IMR-90 (cell line): Measurements from ENCODE around the gene SPATA46. TPM values are rescaled to one million over a fixed set of nuclear protein-coding genes. Genes with fewer than 3 reads are reported as not detected.

Experiments
- ATAC-seq: fragments of 200-7000 bp; cut with Tn5 transposase; 2 replicates; pipeline ENCODE4 v1.9.1; 2020; ENCODE audit warnings: low read depth, mild to moderate bottlenecking, moderate library complexity
- BruUV-seq: library from RNA; stranded (reverse); fragments of 400-500 nt; replicated peaks from 2 replicates; lab custom pipeline; 2021; lab: Mats Ljungman, UMichigan
- CTCF ChIA-PET: fragments of 300-600 bp; formaldehyde crosslinking; extraction: SDS; loops from one replicate; lab custom pipeline; 2021; ENCODE audit warnings: antibody characterized with exemption; lab: Yijun Ruan, JAX
- POLR2A ChIA-PET: fragments of 300-600 bp; sonication (Branson Sonifier 250); formaldehyde crosslinking; loops from one replicate; lab custom pipeline; 2022; ENCODE audit warnings: antibody characterized with exemption; ENCODE audit not compliant: unreplicated experiment; lab: Charles Lee
- DNase-seq: peaks from one replicate; pipeline ENCODE4 v3.0.0; 2013
- H2AFZ ChIP-seq: replicated peaks from 2 replicates; pipeline ENCODE3; 2013; ENCODE audit warnings: low read length, mild to moderate bottlenecking; ENCODE audit not compliant: poor library complexity
- H2AK5ac ChIP-seq: 2 replicates; pipeline ENCODE4 v1.6.1; 2013; ENCODE audit warnings: low read depth, low read length, inconsistent platforms
- H2AK9ac ChIP-seq: replicated peaks from 2 replicates; pipeline ENCODE3; 2013; ENCODE audit warnings: mild to moderate bottlenecking, low read depth, low read length, moderate library complexity; ENCODE audit not compliant: poor library complexity
- H2BK120ac ChIP-seq: 2 replicates; pipeline ENCODE4 v1.6.1; 2013; ENCODE audit warnings: low read depth, low read length, inconsistent platforms
- H2BK15ac ChIP-seq: 3 replicates; pipeline ENCODE4 v1.6.1; 2013; ENCODE audit warnings: low read depth, low read length, inconsistent platforms
- H2BK20ac ChIP-seq: 2 replicates; pipeline ENCODE4 v1.6.1; 2013; ENCODE audit warnings: low read depth, mild to moderate bottlenecking, inconsistent platforms, low read length, moderate library complexity
- H2BK5ac ChIP-seq: 2 replicates; pipeline ENCODE4 v1.6.1; 2013; ENCODE audit warnings: mild to moderate bottlenecking, low read depth, low read length, inconsistent platforms; ENCODE audit not compliant: poor library complexity, severe bottlenecking
- H3K14ac ChIP-seq: replicated peaks from 2 replicates; pipeline ENCODE4 v1.6.1; 2013; ENCODE audit warnings: low read depth, low read length, inconsistent platforms
- H3K18ac ChIP-seq: 2 replicates; pipeline ENCODE4 v1.6.1; 2013; ENCODE audit warnings: low read depth, low read length, control low read depth
- H3K23ac ChIP-seq: 2 replicates; pipeline ENCODE4 v1.6.1; 2013; ENCODE audit warnings: low read depth, low read length, inconsistent platforms
- H3K27ac ChIP-seq: 2 replicates; pipeline ENCODE4 v1.5.1; 2013; ENCODE audit warnings: mild to moderate bottlenecking, control low read depth, low read length; ENCODE audit not compliant: insufficient read depth
- H3K27me3 ChIP-seq: 2 replicates; pipeline ENCODE4 v1.6.1; 2013; ENCODE audit warnings: low read length; ENCODE audit not compliant: control insufficient read depth, insufficient read depth
- H3K36me3 ChIP-seq: 2 replicates; pipeline ENCODE4 v1.6.1; 2013; ENCODE audit warnings: low read length, mixed read lengths; ENCODE audit not compliant: control insufficient read depth, insufficient read depth
- H3K4ac ChIP-seq: 2 replicates; pipeline ENCODE4 v1.6.1; 2013; ENCODE audit warnings: low read depth, low read length, inconsistent platforms
- H3K4me1 ChIP-seq: 2 replicates; pipeline ENCODE4 v1.6.1; 2013; ENCODE audit warnings: low read length, mixed read lengths; ENCODE audit not compliant: control insufficient read depth, insufficient read depth
- H3K4me2 ChIP-seq: 2 replicates; pipeline ENCODE4 v1.6.1; 2013; ENCODE audit warnings: low read depth, mild to moderate bottlenecking, control low read depth, low read length, moderate library complexity
- H3K4me3 ChIP-seq: 2 replicates; pipeline ENCODE4 v1.5.1; 2013; ENCODE audit warnings: low read depth, mild to moderate bottlenecking, control low read depth, low read length, moderate library complexity; ENCODE audit not compliant: insufficient read depth
- H3K56ac ChIP-seq: 2 replicates; pipeline ENCODE4 v1.6.1; 2013; ENCODE audit warnings: low read length, inconsistent platforms; ENCODE audit not compliant: insufficient read depth; ENCODE audit errors: extremely low read depth
- H3K79me1 ChIP-seq, 2 experiments: 2 replicates each; pipeline ENCODE4 v1.6.1; 2013; ENCODE audit warnings: low read length in 2 of 2, inconsistent platforms in 1 of 2, low read depth in 1 of 2
- H3K9ac ChIP-seq: 2 replicates; pipeline ENCODE4 v1.6.1; 2013; ENCODE audit warnings: low read depth, low read length, control low read depth
- H3K9me1 ChIP-seq: 2 replicates; pipeline ENCODE4 v1.6.1; 2013; ENCODE audit warnings: low read length, inconsistent platforms; ENCODE audit not compliant: insufficient read depth
- H3K9me3 ChIP-seq: 2 replicates; pipeline ENCODE4 v1.6.1; 2013; ENCODE audit warnings: low read length; ENCODE audit not compliant: control insufficient read depth, insufficient read depth
- H4K20me1 ChIP-seq: 2 replicates; pipeline ENCODE4 v1.6.1; 2013; ENCODE audit warnings: low read length, inconsistent platforms; ENCODE audit not compliant: insufficient read depth
- H4K5ac ChIP-seq: 2 replicates; pipeline ENCODE4 v1.6.1; 2013; ENCODE audit warnings: mild to moderate bottlenecking, low read depth, low read length, control low read depth
- H4K8ac ChIP-seq, 2 experiments: 2 replicates each; pipeline ENCODE4 v1.6.1; 2013; ENCODE audit warnings: low read depth in 2 of 2, low read length in 2 of 2, control low read depth in 1 of 2, inconsistent platforms in 1 of 2
- H4K91ac ChIP-seq: 2 replicates; pipeline ENCODE4 v1.6.1; 2013; ENCODE audit warnings: low read depth, low read length, inconsistent platforms; ENCODE audit not compliant: insufficient read depth
- BHLHE40 ChIP-seq: fragments of 150-350 bp; IDR thresholded peaks from 2 replicates; pipeline ENCODE4 v1.6.1; 2016; ENCODE audit warnings: mild to moderate bottlenecking, low read depth, low read length
- CEBPB ChIP-seq: IDR thresholded peaks from 2 replicates; pipeline ENCODE4 v1.6.1; 2012; ENCODE audit warnings: low read depth, low read length, improper control_type of control experiment
- CHD1 ChIP-seq: IDR thresholded peaks from 2 replicates; pipeline ENCODE4 v1.6.1; 2012; ENCODE audit warnings: low read depth, low read length, improper control_type of control experiment
- FOS ChIP-seq: fragments of 150-350 bp; IDR thresholded peaks from 2 replicates; pipeline ENCODE4 v1.6.1; 2016; ENCODE audit warnings: low read depth, low read length
- MAFK ChIP-seq: IDR thresholded peaks from 2 replicates; pipeline ENCODE4 v1.6.1; 2012; ENCODE audit warnings: low read depth, low read length, improper control_type of control experiment
- MAZ ChIP-seq: IDR thresholded peaks from 2 replicates; pipeline ENCODE4 v1.6.1; 2012; ENCODE audit warnings: low read depth, mild to moderate bottlenecking, low read length, improper control_type of control experiment, moderate library complexity, borderline replicate concordance
- MXI1 ChIP-seq: IDR thresholded peaks from 2 replicates; pipeline ENCODE4 v1.6.1; 2012; ENCODE audit warnings: low read depth, mild to moderate bottlenecking, low read length, moderate library complexity, borderline replicate concordance
- NFE2L2 ChIP-seq: fragments of 150-350 bp; IDR thresholded peaks from 2 replicates; pipeline ENCODE4 v1.6.1; 2016; ENCODE audit warnings: low read depth, mild to moderate bottlenecking, low read length
- POLR2A ChIP-seq: IDR thresholded peaks from 2 replicates; pipeline ENCODE4 v1.6.1; 2012; ENCODE audit warnings: mild to moderate bottlenecking, low read depth, low read length
- RAD21 ChIP-seq: IDR thresholded peaks from 2 replicates; pipeline ENCODE4 v1.6.1; 2012; ENCODE audit warnings: low read length, improper control_type of control experiment
- RCOR1 ChIP-seq: IDR thresholded peaks from 2 replicates; pipeline ENCODE4 v1.6.1; 2012; ENCODE audit warnings: mild to moderate bottlenecking, low read length, improper control_type of control experiment; ENCODE audit not compliant: insufficient replicate concordance
- RFX5 ChIP-seq: IDR thresholded peaks from 2 replicates; pipeline ENCODE4 v1.8.0; 2012; ENCODE audit warnings: low read depth, mild to moderate bottlenecking, low read length, moderate library complexity
- SMC3 ChIP-seq: fragments of 150-350 bp; IDR thresholded peaks from 2 replicates; pipeline ENCODE4 v1.6.1; 2016; ENCODE audit warnings: low read depth, mild to moderate bottlenecking, antibody characterized with exemption, low read length, moderate library complexity
- USF2 ChIP-seq: fragments of 150-350 bp; IDR thresholded peaks from 2 replicates; pipeline ENCODE4 v1.6.1; 2017; ENCODE audit warnings: mild to moderate bottlenecking, antibody characterized with exemption, low read length, low read depth
- WGBS, 2 experiments: methylation state at CpG; one replicate each; pipeline versions ENCODE4 v1.1.5 to v1.1.7; 2013; ENCODE audit warnings: missing lambda C conversion rate in 2 of 2; ENCODE audit not compliant: insufficient read length in 1 of 2; ENCODE audit errors: extremely low coverage in 2 of 2; 5-methylcytosine and 5-hydroxymethylcytosine counted together
- dilution Hi-C: fragments of 300-500 bp; cut with HindIII; formaldehyde crosslinking; loops from one replicate; pipeline ENCODE4 v1.14.3; 2018; ENCODE audit warnings: low sequenced_read_pairs; ENCODE audit not compliant: unreplicated experiment
- in situ Hi-C: fragments of 300-500 bp; cut with MboI; formaldehyde crosslinking; loops from 3 replicates; pipeline ENCODE4 v1.14.3; 2019; ENCODE audit warnings: low sequenced_read_pairs, inconsistent platforms, mixed read lengths
- intact Hi-C: fragments of 100-400 bp; cut with micrococcal nuclease; formaldehyde crosslinking; loops from 2 replicates; pipeline ENCODE4 v1.10.0; 2022
- polyA plus RNA-seq, 3 experiments: library from polyadenylated mRNA; depleted of rRNA; stranded (reverse); fragments of >200 nt; gene quantifications; 2 replicates each; pipeline ENCODE4 v1.2.3, GENCODE V29; 2012; ENCODE audit warnings: low replicate concordance in 1 of 3
- total RNA-seq: library from RNA; depleted of rRNA; stranded (reverse); fragments of >200 nt; gene quantifications from 2 replicates; pipeline ENCODE4 v1.2.3, GENCODE V29; 2012
- TF ChIP-seq, protein P1 (sequence below): conservative IDR thresholded peaks from 2 replicates; pipeline ENCODE4 v1.5.1; 2012; ENCODE audit warnings: mild to moderate bottlenecking, low read depth, low read length, improper control_type of control experiment
- TF ChIP-seq, protein P2 (sequence below): fragments of 150-350 bp; IDR thresholded peaks from 2 replicates; pipeline ENCODE4 v1.6.1; 2016; ENCODE audit warnings: low read depth, mild to moderate bottlenecking, low read length, moderate library complexity, borderline replicate concordance

Gene SPATA46
- total and polyA plus RNA-seq, 2 of the 4 experiments (the other 2 are of a cell fraction): not detected

- Histone ChIP-seq H3K18ac (no peak overlapping the region), H3K9me1 (no peaks in the 10 kb centered on the region), H2AK9ac (no peak overlapping the region), H3K4me1 (no peaks in the 10 kb centered on the region), H4K5ac (no peak overlapping the region), H4K20me1 (no peaks in the 10 kb centered on the region), H3K4ac (no peak overlapping the region), H3K23ac (no peak overlapping the region), H2BK5ac (no peak overlapping the region), H3K27ac (no peak overlapping the region), H2AFZ (no peak overlapping the region), H4K8ac (no peak overlapping the region), H3K27me3 (peaks cover 18% of the 10 kb centered on the region), H2BK120ac (no peak overlapping the region), H3K36me3 (no peaks in the 10 kb centered on the region), H4K91ac (no peak overlapping the region), H3K9me3 (no peaks in the 10 kb centered on the region), H3K4me2 (no peak overlapping the region), H3K9ac (no peak overlapping the region), H2BK15ac (no peak overlapping the region), H2BK20ac (no peak overlapping the region), H3K14ac (no peak overlapping the region), H3K4me3 (no peak overlapping the region), H3K79me1 (no peaks in the 10 kb centered on the region), H2AK5ac (no peak overlapping the region), H3K56ac (no peak overlapping the region)
- TF ChIP-seq MAZ: no peak
- TF ChIP-seq CEBPB: no peak
- no peak for TF ChIP-seq SMC3
- TF ChIP-seq CHD1: no peak
- TF ChIP-seq, protein P1, sequence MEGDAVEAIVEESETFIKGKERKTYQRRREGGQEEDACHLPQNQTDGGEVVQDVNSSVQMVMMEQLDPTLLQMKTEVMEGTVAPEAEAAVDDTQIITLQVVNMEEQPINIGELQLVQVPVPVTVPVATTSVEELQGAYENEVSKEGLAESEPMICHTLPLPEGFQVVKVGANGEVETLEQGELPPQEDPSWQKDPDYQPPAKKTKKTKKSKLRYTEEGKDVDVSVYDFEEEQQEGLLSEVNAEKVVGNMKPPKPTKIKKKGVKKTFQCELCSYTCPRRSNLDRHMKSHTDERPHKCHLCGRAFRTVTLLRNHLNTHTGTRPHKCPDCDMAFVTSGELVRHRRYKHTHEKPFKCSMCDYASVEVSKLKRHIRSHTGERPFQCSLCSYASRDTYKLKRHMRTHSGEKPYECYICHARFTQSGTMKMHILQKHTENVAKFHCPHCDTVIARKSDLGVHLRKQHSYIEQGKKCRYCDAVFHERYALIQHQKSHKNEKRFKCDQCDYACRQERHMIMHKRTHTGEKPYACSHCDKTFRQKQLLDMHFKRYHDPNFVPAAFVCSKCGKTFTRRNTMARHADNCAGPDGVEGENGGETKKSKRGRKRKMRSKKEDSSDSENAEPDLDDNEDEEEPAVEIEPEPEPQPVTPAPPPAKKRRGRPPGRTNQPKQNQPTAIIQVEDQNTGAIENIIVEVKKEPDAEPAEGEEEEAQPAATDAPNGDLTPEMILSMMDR: no peak
- TF ChIP-seq FOS: no peak
- no peak for TF ChIP-seq MXI1
- TF ChIP-seq, protein P2, sequence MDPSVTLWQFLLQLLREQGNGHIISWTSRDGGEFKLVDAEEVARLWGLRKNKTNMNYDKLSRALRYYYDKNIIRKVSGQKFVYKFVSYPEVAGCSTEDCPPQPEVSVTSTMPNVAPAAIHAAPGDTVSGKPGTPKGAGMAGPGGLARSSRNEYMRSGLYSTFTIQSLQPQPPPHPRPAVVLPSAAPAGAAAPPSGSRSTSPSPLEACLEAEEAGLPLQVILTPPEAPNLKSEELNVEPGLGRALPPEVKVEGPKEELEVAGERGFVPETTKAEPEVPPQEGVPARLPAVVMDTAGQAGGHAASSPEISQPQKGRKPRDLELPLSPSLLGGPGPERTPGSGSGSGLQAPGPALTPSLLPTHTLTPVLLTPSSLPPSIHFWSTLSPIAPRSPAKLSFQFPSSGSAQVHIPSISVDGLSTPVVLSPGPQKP: no peak
- no peak for TF ChIP-seq RFX5
- TF ChIP-seq POLR2A: no peak
- TF ChIP-seq RAD21: no peak
- no peak for TF ChIP-seq MAFK
- TF ChIP-seq NFE2L2: no peak
- no peak for TF ChIP-seq RCOR1
- no peak for TF ChIP-seq BHLHE40
- TF ChIP-seq USF2: no peak
- intact Hi-C loops: no loop called here
- in situ Hi-C loops: no loop called here
- WGBS, 2 experiments: no CpG with 5 or more reads among the region's 1 CpG
- dilution Hi-C loops: no loop called here
- BruUV-seq: no TSS peak
- CTCF ChIA-PET: interaction anchor here (2.0 kb wide), 1 partner anchor 13 kb away, joined by 8 read pairs; no protein-coding TSS in a partner anchor
- no peak for DNase-seq
- no peak for ATAC-seq
- POLR2A ChIA-PET: no interaction called here
Observed at GRCh38 chr1:162370161-162370560, 6.5 kb downstream of the SPATA46 start.
